T follicular helper cell (primary cell): ENCODE results near the gene ISG20.
"Not testable (repeated sequence)": the region's sequence is repeated elsewhere in the genome, so short reads cannot be mapped to it uniquely, and the experiment has no call there.

Experiments
- DNase-seq: peaks from one replicate; pipeline ENCODE4 v3.0.0-alpha.2; 2020; ENCODE audit warnings: low read depth

Gene ISG20

GRCh38 chr15:88618686-88619085 is 20.1 kb upstream of the ISG20 start:
- DNase-seq = no peak

- DNase-seq = no peak
These were observed 19.0 kb upstream of the ISG20 start for GRCh38 chr15:88619796-88620195.

GRCh38 chr15:88620995-88621772 is 17.6 kb upstream of the ISG20 start, which contains the start of gene AEN:
AEN (plus strand) TSS chr15:88621340; CDS start chr15:88626210, 4,870 bp downstream.
- peak; percentile 92 for DNase-seq

GRCh38 chr15:88621789-88622604 is 16.8 kb upstream of the ISG20 start:
- peak; percentile 41 for DNase-seq

- no peak for DNase-seq
These were observed 16.2 kb upstream of the ISG20 start for GRCh38 chr15:88622605-88622975.

GRCh38 chr15:88623061-88623460 is 15.8 kb upstream of the ISG20 start:
- no peak for DNase-seq

- DNase-seq = no peak
These were observed 15.2 kb upstream of the ISG20 start for GRCh38 chr15:88623632-88624031.

GRCh38 chr15:88624156-88624970 is 14.5 kb upstream of the ISG20 start:
- DNase-seq = peak; percentile 54

- no peak for DNase-seq
These were observed 13.8 kb upstream of the ISG20 start for GRCh38 chr15:88624971-88625490.

GRCh38 chr15:88625943-88626741 is 12.7 kb upstream of the ISG20 start:
- DNase-seq = no peak

GRCh38 chr15:88627463-88627862 is 11.4 kb upstream of the ISG20 start:
- DNase-seq = peak; percentile 75

- no peak for DNase-seq
These were observed 10.7 kb upstream of the ISG20 start for GRCh38 chr15:88628018-88628654.

GRCh38 chr15:88629071-88629470 is 9.7 kb upstream of the ISG20 start:
- no peak for DNase-seq

GRCh38 chr15:88630141-88630721 is 8.6 kb upstream of the ISG20 start:
- no peak for DNase-seq

- DNase-seq = no peak
These were observed 7.9 kb upstream of the ISG20 start for GRCh38 chr15:88630798-88631463.

- DNase-seq = no peak
These were observed 7.3 kb upstream of the ISG20 start for GRCh38 chr15:88631464-88632028.

- DNase-seq = not testable (repeated sequence)
These were observed 6.0 kb upstream of the ISG20 start for GRCh38 chr15:88632797-88633196.

GRCh38 chr15:88634449-88634848 is 4.4 kb upstream of the ISG20 start:
- DNase-seq = no peak

- DNase-seq = peak; percentile 26
These were observed 3.5 kb upstream of the ISG20 start for GRCh38 chr15:88635318-88635717.
